Skeletal muscle tissue (tissue), 4 donors: ENCODE results near the gene APEH. TPM values are rescaled to one million over a fixed set of nuclear protein-coding genes. Genes with fewer than 3 reads are reported as not detected.
A peak's percentile ranks its signal among the peaks of the same experiment; 100 is the strongest.
"Not testable (repeated sequence)": the region's sequence is repeated elsewhere in the genome, so short reads cannot be mapped to it uniquely, and the experiment has no call there.

Experiments used
- H3K27ac ChIP-seq: one replicate; pipeline ENCODE4 v1.7.0; 2013; ENCODE audit warnings: mild to moderate bottlenecking, low read depth, low read length, inconsistent platforms
- H3K27me3 ChIP-seq, 3 donors: one replicate each; pipeline ENCODE4 v1.7.0; 2013; ENCODE audit warnings: low read length in 3 of 3; ENCODE audit not compliant: control insufficient read depth in 3 of 3, insufficient read depth in 3 of 3
- H3K36me3 ChIP-seq, 3 donors: one replicate each; pipeline ENCODE4 v1.7.0; 2013; ENCODE audit warnings: low read length in 3 of 3; ENCODE audit not compliant: control insufficient read depth in 3 of 3, insufficient read depth in 3 of 3
- H3K4me1 ChIP-seq, 3 donors: one replicate each; pipeline ENCODE4 v1.7.0; 2013; ENCODE audit warnings: low read length in 3 of 3, mild to moderate bottlenecking in 3 of 3; ENCODE audit not compliant: control insufficient read depth in 3 of 3, insufficient read depth in 3 of 3
- H3K4me3 ChIP-seq, 3 donors: one replicate each; pipeline ENCODE4 v1.7.0; 2013; ENCODE audit warnings: low read length in 3 of 3
- H3K9ac ChIP-seq, 3 donors: one replicate each; pipeline ENCODE4 v1.7.0; 2013; ENCODE audit warnings: low read length in 3 of 3, mild to moderate bottlenecking in 3 of 3, moderate library complexity in 2 of 3, low read depth in 1 of 3
- H3K9me3 ChIP-seq, 3 donors: one replicate each; pipeline ENCODE4 v1.7.0; 2013; ENCODE audit warnings: low read length in 3 of 3; ENCODE audit not compliant: control insufficient read depth in 3 of 3
- total RNA-seq: library from RNA; depleted of rRNA; stranded (reverse); fragments of >200 nt; gene quantifications from one replicate; pipeline ENCODE4 v1.2.3, GENCODE V29; 2014
- donor health status: Osteomylitis.

APEH gene
- total RNA-seq, 1 donor from 2014 or later = 75.2 TPM

DNA sequence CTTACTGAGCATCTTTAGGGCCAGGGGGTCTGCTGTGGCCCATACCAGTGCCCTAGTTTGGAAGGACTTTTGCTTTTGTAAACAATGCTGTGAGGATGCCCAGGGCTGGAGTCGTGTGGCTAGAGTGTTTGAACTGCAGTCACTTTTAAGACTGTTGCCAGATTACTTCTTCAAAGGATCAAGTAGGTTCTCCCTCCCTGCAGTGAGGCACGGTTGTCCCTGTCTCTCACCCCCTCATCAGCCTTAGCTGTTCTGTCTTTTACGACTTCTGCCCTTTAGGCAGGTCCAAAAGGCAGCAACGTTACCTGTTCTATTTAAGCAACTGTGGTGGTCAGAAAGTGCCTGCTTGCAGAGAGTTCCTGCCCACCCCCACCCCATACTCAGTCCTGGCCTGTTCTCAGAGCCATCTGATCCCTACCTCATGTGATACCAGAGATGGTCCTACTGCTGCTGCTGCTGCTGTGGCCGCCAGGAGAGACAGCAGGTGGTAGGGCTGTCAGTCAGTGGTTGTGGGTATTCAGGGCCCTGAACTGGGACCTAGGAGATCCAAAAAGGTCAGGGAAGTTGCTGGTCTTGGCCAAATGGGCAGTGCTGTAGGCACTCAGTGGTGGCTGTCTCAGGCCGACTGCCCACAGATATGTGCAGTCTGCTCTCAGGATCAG lies 20.4 kb downstream of the APEH start:
- Histone ChIP-seq H3K4me3 (peak overlapping the region in 2 of 3 donors; percentile 29 to 31), H3K36me3 (peaks cover 21 to 27% (median 21%) of the 10 kb centered on the region in 3 donors), H3K4me1 (peaks cover 50 to 77% (median 56%) of the 10 kb centered on the region in 3 donors), H3K27ac (peak overlapping the region; percentile 94), H3K9ac (peak overlapping the region; percentile 48 to 77 (median 71))
- H3K27me3 ChIP-seq, H3K9me3 ChIP-seq: not testable (repeated sequence)

DNA sequence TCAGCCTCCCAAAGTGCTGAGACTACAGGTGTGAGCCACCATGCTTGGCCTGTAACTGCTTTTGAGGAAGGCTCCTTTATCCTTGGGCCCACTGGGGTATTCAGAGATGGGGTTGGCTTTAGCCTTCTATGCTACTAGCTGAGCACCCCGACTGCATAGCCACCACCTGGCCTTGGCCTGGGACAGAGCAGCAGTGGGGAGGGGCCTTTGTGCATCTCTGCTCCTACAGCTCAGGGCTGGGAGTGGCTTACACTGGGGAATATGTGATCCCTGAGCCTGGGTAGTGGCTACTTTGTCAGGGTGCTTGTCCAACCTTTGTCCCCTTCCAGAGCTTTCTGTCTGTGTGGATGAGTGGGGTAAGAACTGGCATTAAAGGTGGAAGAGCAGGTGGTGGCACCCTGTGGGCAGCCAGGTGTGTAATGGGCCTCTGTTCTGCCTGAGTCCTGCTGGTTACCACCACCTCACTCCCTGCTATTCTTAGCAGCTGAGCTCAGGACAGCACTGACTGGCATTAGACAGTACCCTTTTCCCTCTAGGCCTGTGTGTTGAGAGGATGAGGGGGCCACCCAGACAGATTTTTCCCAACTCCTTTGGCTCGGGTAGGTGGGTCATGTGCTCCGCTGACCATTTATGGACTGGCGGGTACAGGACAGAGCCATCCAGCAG lies 21.3 kb downstream of the APEH start:
- not testable (repeated sequence) for H3K27me3 ChIP-seq, H3K9me3 ChIP-seq
- Histone ChIP-seq H3K9ac (peak overlapping the region in 2 of 3 donors; percentile 61 to 71), H3K4me1 (peaks cover 49 to 80% (median 58%) of the 10 kb centered on the region in 3 donors), H3K36me3 (peaks cover 27 to 36% (median 28%) of the 10 kb centered on the region in 3 donors), H3K4me3 (peak overlapping the region in 1 of 3 donors; percentile 41), H3K27ac (peak overlapping the region; percentile 94)

DNA sequence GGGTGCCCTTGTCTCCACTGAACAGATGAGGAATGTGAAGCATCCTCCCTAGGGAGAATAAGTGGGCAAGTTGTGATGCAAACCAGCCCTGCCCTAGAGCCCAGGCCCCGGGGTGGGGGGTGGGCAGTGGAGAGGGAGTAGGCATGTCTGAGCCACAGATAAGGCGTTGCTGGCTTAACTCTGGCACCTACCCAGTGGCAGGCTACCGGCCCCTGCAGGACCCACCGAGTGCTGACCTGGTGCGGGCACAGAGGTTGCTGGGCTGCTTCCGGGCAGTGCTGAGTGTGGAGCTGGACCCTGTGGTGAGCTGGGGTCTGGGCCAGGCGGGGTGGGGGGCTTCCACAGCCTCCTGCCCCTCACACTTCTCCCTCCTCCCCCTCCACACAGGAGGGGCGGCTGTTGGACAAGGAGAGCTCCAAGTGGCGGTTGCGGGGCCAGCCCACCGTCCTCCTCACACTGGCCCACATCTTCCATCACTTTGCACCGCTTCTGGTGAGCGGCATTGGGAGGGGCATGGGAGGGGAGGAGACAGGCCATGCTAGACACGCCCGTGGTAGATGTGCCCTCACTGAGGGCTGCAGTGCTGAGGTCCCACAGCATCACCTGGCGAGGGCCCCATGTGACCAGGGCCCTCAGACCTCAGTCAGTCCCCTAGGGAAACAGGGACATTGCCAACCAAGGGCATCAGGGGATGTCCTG lies 25.3 kb downstream of the APEH start:
- H3K9ac ChIP-seq = peak overlapping the region in 1 of 3 donors; percentile 33
- H3K4me1 ChIP-seq = peaks cover 31 to 78% (median 57%) of the 10 kb centered on the region in 3 donors
- no peak overlapping the region for H3K4me3 ChIP-seq
- peak overlapping the region; percentile 47 for H3K27ac ChIP-seq
- H3K9me3 ChIP-seq = no peaks in the 10 kb centered on the region
- H3K36me3 ChIP-seq = peaks cover 60 to 70% (median 62%) of the 10 kb centered on the region in 3 donors
- H3K27me3 ChIP-seq = no peaks in the 10 kb centered on the region

DNA sequence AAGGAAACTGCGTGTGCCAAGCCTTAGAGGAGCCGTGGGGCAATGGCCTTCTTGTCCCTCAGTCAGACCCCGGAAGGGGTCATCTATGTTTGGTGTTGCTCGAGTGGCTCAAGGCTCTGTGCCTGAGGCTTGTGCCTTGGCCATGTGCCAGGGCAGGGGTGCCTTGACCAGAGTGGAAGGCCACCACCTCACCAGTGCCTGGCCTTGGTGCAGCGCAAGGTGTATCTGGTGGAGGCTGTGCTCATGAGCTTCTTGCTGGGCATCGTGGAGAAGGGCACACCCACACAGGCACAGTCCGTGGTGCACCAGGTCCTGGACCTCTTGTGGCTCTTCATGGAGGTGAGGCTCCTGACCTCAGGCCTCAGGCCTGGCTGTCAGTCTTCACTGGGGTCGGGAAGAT lies 25.9 kb downstream of the APEH start:
- no peak overlapping the region for H3K27ac ChIP-seq
- H3K36me3 ChIP-seq = peaks cover 65 to 76% (median 68%) of the 10 kb centered on the region in 3 donors
- H3K9ac ChIP-seq = no peak overlapping the region

DNA sequence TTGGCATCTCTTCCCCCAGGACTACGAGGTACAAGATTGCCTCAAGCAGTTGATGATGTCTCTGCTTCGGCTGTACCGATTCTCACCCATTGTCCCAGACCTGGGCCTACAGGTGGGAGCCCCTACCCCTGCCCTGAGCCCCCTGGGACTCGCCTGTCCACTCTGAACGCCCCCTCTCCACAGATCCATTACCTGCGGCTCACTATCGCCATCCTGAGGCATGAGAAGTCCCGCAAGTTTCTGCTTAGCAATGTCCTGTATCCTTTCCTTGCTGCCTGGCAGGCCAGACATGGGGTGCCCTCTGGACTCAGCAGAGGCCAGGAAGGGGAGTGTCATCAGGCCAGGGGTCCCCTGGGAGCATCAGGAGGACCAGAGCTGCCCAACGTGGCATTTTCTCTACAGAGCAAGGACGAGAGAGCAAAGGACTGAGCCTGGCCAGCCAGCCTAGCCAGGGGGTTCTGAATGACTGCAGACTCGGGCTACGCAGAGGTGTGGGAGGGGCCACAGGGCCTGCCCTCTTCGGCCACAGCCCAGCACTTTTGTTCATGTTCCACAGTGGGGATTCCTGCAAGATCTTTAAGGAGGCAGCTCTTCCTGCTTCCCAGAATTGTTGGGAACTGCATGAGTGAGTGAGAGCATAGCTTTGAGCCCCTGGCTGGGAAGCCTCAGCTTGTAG lies 26.4 kb downstream of the APEH start:
- Histone ChIP-seq H3K27ac (no peak overlapping the region), H3K9ac (peak overlapping the region in 1 of 3 donors; percentile 45), H3K4me1 (peaks cover 26 to 67% (median 47%) of the 10 kb centered on the region in 3 donors), H3K36me3 (peaks cover 71 to 82% (median 73%) of the 10 kb centered on the region in 3 donors), H3K9me3 (no peaks in the 10 kb centered on the region), H3K27me3 (no peaks in the 10 kb centered on the region), H3K4me3 (no peak overlapping the region)

More for the DNA sequence above, 25.9 kb downstream of the APEH start:
- H3K4me1 ChIP-seq = peaks cover 29 to 73% (median 53%) of the 10 kb centered on the region in 3 donors
- H3K4me3 ChIP-seq = no peak overlapping the region
- H3K27me3 ChIP-seq = no peaks in the 10 kb centered on the region
- H3K9me3 ChIP-seq = no peaks in the 10 kb centered on the region

DNA sequence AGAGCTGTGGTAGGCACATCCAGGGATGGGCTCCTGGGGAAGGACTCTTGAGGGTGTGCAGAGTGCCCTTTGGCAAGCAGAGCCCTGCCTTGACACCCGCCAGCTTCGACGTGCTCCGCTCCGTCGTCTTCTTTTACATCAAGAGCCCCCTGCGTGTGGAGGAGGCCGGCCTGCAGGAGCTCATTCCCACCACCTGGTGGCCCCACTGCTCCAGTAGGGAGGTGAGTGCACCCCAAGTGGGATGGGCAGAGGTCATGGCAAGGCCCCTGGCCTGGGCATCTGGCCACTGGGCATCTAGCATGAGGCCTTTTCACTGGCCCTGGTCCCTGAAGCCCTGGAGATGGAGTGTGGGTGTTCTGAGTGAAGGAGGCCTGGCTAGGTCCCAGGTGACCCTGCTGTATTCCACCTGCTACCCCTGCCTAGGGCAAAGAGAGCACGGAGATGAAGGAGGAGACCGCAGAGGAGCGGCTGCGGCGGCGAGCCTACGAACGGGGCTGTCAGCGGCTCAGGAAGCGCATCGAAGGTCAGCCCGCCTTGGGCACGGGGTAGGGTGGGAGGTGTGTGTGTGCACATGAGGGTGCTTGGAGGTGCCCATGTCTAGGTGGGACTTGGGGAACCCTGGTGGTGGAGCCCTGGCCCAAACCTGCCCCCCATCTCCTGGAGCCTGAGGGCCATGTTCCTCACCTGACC lies 27.4 kb downstream of the APEH start:
- peak overlapping the region in 2 of 3 donors; percentile 40 to 45 for H3K9ac ChIP-seq
- H3K27ac ChIP-seq = no peak overlapping the region
- peaks cover 78 to 90% (median 82%) of the 10 kb centered on the region in 3 donors for H3K36me3 ChIP-seq
- no peaks in the 10 kb centered on the region for H3K9me3 ChIP-seq
- H3K4me1 ChIP-seq = peaks cover 24 to 59% (median 40%) of the 10 kb centered on the region in 3 donors
- H3K27me3 ChIP-seq = no peaks in the 10 kb centered on the region
- peak overlapping the region in 1 of 3 donors; percentile 22 for H3K4me3 ChIP-seq

DNA sequence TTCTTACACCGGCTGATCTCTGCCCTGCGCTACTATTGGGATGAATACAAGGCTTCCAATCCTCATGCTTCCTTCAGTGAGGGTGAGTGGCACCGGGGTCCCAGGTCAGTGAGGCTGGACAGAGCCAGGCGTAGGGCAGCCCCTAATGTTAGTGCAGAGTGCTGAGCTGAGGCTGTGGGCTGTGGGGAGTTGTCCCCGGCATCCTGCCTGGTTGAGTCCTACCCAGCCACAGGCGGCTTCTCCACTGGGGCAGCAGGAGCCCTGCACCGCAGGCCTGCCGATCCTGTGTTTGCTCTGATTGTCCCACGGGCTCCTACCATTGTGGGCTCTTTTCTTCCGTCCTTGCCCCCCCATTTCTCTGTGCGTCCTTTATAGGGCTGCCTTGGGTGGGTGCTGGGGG lies 28.5 kb downstream of the APEH start:
- H3K4me1 ChIP-seq = peaks cover 17 to 48% (median 29%) of the 10 kb centered on the region in 3 donors
- peaks cover 83 to 90% (median 85%) of the 10 kb centered on the region in 3 donors for H3K36me3 ChIP-seq

DNA sequence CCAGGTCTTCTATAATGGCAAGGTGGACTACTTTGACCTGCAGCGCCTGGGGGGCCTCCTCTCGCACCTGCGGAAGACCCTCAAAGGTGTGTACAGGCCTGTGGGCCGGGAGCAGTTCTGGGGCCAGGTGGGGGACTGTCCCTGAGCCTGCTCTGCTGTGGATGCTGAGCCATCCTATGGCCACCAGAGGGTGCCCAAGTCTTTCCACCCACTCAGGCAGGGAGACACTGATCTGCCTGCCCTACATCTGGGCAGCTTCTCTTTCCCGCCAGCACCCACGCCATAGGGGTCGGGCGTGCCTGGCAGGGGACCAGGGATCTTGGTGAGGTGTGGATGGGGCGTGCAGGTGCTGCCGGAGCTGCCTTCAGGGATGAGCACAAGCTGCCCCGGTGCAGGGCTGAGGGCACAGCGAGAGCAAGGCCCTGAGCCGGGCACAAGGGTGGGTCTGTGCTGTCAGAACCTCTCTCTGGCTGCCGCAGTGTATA lies 29.3 kb downstream of the APEH start:
- H3K36me3 ChIP-seq = peaks cover 82 to 88% (median 84%) of the 10 kb centered on the region in 3 donors
- H3K4me1 ChIP-seq = peaks cover 12 to 40% (median 23%) of the 10 kb centered on the region in 3 donors
- no peaks in the 10 kb centered on the region for H3K27me3 ChIP-seq
- no peak overlapping the region for H3K4me3 ChIP-seq
- H3K27ac ChIP-seq = no peak overlapping the region
- no peaks in the 10 kb centered on the region for H3K9me3 ChIP-seq
- no peak overlapping the region for H3K9ac ChIP-seq

More for the DNA sequence above, 28.5 kb downstream of the APEH start:
- Histone ChIP-seq H3K9me3 (no peaks in the 10 kb centered on the region), H3K27me3 (no peaks in the 10 kb centered on the region), H3K9ac (no peak overlapping the region), H3K27ac (no peak overlapping the region), H3K4me3 (no peak overlapping the region)

DNA sequence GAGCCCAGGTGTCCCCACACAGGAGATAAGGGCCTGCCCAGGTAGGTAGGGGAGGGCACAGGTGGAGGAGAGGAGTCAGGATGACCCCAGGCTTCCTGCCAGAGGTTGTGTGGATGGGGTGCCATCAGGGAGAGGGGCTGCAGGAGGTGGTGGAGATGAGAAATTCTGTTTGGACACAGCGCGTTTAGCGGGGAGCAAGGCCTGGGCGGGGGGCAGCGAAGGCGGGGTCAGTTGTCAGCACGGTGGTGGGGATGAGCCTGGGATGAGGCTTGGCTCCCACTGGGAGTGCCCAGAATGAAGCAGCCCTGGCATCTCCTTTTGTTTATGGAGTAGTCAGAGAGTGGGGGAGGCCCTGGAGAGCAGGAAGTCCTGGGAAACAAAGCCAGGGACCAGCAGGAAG lies 29.8 kb downstream of the APEH start:
- Histone ChIP-seq H3K36me3 (peaks cover 80 to 85% (median 81%) of the 10 kb centered on the region in 3 donors), H3K27ac (no peak overlapping the region), H3K27me3 (no peaks in the 10 kb centered on the region), H3K4me3 (no peak overlapping the region), H3K9me3 (no peaks in the 10 kb centered on the region), H3K9ac (no peak overlapping the region), H3K4me1 (peaks cover 9 to 35% (median 20%) of the 10 kb centered on the region in 3 donors)
